Measurements from ENCODE around the gene C1QTNF3.

DNA sequence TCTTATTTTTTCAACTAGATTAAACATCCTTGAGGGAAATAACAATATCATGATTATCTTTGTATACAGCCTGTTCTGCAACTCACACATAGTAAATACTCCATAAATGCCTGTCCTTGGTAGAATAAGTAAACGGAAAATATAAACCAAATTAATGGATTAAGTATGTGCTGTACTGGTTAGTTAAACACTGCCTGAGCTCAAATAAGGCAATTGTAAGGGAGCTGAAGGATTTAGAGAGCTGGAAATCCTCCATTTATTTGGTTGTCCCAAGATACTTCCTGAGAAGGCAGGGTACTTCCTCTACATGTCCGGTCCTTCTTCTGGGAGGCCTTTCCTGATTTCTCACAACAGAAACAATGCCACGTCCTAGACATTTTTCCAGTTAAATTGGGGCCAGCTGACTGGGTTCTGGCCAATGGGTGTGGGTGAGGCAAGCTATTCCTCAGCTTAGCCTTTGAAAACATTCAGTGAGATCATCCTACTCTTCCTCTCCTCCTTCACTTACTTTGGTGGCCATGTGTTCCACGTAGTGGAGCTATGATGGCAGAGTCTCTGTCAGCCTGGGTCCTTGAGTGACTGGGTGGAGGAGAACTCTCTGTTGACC is 8.5 kb upstream of the C1QTNF3 start:
- TF ChIP-seq POLR2A (IDR thresholded peaks at IDR 0.05): no peak
- TF ChIP-seq POLR2AphosphoS5 (IDR thresholded peaks at IDR 0.05): no peak
- TF ChIP-seq, protein P1, sequence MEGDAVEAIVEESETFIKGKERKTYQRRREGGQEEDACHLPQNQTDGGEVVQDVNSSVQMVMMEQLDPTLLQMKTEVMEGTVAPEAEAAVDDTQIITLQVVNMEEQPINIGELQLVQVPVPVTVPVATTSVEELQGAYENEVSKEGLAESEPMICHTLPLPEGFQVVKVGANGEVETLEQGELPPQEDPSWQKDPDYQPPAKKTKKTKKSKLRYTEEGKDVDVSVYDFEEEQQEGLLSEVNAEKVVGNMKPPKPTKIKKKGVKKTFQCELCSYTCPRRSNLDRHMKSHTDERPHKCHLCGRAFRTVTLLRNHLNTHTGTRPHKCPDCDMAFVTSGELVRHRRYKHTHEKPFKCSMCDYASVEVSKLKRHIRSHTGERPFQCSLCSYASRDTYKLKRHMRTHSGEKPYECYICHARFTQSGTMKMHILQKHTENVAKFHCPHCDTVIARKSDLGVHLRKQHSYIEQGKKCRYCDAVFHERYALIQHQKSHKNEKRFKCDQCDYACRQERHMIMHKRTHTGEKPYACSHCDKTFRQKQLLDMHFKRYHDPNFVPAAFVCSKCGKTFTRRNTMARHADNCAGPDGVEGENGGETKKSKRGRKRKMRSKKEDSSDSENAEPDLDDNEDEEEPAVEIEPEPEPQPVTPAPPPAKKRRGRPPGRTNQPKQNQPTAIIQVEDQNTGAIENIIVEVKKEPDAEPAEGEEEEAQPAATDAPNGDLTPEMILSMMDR (IDR thresholded peaks at IDR 0.05): no peak
- no peak for TF ChIP-seq EP300 (IDR thresholded peaks at IDR 0.05; ENCODE audit: low read depth)

Measured in transverse colon (tissue), 4 donors.